Fibroblast of skin of right biceps (primary cell): Measurements from ENCODE around the gene PALD1.

Experiments used
- DNase-seq: peaks from one replicate; pipeline ENCODE4 v3.0.0-alpha.2; 2013

Gene PALD1

DNA sequence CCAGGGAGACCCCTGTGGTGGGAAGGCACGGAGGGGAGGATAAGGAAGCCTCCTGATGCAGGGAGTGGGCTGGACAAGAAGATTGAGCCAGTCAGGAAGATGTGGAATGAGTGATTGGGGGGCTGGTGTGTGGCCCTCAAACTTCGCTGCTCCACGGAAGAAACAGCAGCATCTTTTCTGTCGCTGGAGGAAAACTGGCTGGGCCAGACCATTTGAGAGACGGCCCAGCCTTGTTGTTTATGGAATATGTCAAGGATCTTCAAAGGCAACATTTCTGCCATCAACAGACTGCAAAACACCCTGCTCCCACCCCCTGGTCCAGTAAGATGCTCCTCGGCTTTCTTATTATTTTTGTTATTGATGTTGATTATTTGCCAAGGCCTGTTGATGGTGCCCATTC lies 29.4 kb downstream of the PALD1 start:
- no peak for DNase-seq

DNA sequence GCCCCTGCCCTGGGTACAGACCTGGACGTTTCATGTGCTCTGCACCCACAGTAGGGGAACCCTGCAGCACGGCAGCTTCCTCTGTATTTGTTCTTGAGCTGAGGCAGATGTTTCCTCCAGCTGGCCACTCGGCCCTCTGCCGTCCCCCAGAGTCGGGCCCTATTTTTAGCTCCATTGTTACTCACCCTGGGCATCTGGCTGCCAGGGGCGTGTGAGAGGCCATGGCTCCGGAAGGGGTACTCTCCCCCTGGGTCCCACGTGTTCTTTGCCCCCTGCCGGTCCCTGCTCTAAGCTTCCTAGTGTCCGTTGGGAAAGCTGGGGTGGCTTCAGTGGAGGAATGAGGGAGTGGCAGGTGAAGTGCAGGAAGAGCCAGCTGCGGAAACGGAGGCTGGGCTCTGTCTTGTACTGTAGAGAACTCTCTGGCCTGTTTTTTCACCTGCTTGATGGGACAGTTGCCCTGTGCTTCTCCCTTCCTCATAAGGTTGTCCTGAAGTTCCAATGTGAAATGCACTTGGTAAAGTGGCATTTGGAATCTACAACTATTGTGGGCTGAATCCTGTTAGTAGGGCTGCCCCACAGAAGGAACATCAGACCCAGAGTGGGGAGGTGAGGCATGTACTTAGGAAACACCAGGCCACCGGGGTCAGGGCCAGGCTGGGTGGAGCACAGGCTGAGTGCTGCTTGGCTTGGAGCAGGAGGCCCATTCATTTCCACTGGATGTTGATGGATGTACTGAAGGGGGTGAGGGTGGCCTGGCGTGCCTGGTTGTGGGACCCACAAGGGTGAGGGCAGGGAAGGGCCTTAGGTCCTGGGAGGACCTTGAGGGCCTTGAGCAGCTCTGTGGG lies 30.6 kb downstream of the PALD1 start:
- DNase-seq: no peak

DNA sequence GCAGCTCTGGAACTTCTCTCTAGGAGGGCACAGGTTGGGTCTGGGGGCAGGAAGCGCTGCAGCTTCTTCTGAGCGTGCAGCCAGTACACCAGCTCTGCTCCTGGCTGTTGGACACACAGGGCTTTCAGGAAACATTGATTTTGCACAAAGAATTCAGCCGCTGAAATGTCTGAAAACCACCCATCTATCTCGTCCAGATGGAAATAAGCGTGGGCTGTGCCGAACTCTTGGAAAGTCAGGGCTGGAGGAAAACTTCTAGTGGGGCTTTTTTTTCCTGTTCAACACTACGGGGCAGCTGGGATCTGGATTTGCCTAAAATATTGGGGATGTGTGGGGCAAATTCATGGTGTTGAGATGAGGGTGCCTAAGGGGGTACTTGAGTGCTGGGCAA lies 31.2 kb downstream of the PALD1 start:
- DNase-seq: no peak

DNA sequence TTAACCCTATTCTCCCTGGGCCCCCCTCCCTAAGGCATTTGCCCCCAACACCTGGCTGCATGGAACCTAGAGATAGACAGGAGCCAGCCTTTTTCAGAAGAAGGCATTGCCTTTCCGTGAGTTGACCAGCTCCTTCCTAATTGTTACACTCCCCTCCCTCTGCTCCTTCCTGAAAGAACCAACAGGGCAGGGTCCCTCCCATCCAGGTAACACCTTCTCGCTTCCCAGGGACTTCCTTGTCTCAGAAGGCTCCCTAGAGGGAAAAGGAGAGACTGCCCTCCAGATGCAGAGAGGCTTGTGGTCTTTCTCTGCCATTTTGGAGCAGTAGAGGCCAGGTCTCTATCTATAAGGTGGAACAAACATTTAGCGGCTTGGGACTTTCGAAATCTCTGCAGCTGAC lies 31.9 kb downstream of the PALD1 start:
- no peak for DNase-seq

DNA sequence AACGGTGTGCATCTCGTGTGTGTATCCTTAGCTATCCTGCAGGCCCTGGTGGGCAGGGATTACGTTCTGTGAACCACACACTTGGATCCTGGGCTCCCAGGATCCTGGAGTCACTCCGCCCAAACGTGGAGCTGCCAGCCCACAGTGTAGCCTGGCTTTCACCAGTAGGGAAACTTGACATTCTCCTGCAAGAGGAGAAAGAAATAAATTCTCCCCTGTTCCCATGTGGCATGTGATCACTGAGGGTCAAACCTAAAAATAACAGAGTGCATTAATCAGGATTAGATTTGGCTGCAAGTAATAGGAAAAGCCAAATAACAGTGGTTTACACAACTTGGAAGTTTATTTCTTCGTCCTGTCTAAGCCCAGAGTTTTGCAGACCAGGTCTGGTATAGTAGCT lies 32.3 kb downstream of the PALD1 start:
- no peak for DNase-seq

DNA sequence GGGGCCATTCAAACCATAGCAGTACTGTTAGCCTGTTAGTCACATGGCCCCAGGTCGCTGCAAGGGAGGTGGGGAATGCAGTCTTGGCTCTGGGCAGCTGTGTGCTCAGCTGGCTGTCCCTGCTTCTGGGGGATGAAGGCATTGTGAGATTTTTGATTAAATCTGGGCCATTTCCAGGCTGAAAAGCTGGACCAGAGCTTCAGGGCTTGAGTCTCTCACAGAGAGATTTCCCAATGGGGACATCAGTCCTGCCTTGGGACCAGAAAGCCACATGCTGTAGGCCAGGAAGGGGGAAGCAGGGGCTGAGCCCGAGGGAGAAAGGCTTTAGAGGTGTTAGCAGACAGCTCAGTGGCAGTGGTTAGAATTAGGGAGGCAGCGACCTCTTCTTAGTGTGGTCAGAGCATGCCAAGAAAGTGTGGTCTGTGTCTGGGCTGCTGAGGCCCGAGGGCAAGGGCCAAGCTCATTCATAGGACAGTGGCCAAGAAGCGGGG lies 33.6 kb downstream of the PALD1 start:
- no peak for DNase-seq

DNA sequence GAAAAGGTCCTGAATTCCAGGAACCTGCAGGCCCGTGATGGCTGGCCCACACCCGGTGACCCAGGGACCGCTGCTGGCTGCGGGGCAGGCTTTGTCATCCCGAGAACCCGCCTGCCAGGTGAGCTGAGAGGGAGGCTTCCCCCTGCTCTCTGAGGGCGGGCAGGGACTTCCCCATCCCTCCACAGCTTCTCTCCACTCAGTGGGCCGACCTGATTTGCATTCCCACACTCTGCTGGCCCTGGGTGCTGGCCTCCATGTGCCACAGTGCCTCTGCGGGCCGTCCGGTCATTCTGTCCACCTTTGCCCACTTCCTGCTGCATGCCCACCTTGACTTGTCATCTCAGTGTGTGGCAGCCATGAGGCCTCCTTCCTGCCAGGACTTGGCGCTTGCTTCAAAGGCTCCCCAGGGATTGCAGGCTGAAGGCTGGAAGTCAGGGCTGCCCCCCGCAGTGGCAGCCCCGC lies 35.3 kb downstream of the PALD1 start:
- DNase-seq: no peak

DNA sequence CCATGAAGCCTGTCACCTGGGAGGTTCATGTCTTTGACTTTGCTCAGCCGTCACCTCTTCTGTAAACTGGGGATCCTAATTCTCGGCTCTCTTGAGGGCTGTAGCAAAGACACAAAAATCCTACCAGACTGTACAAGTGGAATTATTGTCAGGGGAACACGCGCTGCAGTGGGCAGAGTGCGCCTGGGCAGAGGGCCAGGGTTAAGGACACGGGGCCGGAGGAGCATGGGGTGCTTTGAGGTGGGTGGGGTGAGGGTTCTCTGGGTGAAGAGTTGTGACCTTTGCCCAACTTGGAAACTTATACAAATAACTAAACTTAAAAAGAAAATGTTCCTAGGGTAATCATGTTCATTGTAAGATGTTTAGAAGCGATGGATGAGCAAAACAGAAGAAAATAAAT lies 36.0 kb downstream of the PALD1 start:
- DNase-seq: no peak

DNA sequence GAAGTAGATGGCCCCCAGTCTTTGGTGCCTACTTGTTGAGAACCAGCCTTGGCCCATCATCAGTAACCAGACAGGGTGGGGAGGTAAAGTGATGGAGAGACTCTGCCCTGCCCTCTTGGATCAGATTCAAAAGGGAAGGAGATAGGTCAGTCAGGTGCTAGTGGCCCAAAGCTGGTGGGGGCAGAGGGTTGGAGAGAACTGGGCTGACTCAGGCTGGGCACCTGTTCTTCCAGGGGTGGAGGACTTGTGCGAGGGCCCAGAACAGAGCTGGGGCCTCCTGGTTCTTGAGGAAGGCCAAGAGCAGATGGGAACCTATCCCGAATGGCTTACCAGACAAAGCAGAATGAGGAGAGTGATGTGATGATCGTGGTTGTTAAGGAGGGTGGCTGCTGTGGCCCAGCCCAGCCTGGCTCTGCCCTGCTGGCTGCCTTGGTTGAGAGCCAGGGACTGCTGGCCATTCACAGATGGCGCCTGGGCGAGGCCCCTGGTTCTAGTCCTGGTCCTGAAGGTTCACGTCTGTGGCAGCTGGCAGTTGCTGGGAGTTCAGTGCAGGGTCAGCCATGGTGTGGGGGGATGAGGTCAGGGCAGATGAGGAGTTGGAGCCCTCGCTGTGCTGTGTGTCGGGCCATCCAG lies 36.6 kb downstream of the PALD1 start:
- no peak for DNase-seq

DNA sequence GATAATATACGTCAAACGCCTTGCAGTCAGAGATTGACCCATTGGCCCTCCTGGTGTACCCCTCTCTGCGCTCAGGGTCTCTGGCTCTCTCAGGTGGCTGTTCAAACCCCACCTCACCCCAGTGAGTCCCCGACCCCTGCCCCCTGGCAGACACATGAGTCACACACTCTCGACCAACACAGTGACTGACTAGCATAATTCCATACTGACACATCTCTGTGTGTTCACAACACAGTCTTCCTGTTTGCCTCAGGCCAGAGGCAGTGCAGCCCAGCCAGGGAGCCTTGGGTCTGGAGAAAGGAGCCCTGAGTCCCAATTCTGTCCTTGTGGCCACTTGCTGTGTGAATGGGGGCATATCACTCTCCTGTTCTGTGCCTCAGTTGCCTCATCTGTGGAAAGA lies 40.1 kb downstream of the PALD1 start:
- DNase-seq: peak; percentile 49

DNA sequence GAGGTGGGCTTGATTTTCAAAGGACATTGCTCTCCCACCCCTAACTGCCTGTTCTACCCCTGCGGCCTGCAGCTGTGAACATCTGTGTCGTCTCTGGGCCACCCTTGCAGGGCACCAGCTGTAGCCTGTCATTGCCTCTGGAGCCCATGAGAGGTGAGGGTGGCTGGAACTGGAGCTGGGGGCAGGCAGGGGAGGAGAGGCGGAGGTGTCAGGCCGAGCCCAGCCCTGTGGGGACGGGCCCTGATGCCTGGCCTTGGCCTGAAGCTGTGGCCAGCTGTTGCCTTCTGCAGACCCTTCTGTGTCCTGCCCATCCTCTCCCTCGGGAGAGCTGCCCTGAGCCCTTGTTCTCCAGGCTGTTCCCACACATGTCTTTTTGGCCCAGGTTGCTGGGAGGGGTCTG lies 44.5 kb downstream of the PALD1 start:
- no peak for DNase-seq

DNA sequence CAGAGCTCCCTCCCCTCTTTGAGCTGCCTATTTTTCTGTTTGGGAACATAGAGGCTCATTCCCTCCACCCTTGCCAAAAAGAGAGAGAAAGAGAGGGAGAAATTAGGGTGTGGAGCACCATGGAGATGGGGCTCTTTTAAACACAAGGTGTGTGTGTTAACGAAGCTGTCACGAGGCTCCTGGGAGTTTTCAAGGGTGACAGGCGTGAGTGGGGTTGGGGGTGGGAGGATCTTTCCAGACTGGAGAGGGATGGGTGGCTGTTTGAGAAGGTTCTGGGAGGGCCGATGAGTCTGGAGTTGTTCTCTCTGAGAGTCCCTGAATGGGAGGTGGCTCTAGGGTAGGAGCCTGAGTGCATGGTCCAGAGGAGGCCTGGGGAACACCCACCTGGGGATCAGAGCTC lies 45.0 kb downstream of the PALD1 start:
- no peak for DNase-seq

DNA sequence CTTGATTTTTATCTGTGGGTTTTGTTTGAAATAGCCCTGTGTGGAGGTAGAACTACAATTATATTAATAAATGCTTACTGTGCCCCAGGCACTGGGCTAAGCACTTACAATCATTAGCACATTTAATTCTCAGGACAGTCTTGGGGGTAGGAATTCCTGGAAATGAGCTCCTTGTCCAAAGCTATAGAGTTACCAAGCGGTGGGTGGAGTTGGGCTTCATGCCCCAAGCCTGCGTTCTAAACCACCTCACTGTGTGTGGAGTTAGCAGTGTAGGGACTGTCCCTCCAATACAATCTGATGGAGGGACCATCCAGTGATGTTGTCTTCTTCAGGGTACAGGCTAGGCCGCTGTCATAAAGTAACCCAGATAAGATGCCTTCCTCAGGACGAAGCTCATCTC lies 49.7 kb downstream of the PALD1 start:
- no peak for DNase-seq

DNA sequence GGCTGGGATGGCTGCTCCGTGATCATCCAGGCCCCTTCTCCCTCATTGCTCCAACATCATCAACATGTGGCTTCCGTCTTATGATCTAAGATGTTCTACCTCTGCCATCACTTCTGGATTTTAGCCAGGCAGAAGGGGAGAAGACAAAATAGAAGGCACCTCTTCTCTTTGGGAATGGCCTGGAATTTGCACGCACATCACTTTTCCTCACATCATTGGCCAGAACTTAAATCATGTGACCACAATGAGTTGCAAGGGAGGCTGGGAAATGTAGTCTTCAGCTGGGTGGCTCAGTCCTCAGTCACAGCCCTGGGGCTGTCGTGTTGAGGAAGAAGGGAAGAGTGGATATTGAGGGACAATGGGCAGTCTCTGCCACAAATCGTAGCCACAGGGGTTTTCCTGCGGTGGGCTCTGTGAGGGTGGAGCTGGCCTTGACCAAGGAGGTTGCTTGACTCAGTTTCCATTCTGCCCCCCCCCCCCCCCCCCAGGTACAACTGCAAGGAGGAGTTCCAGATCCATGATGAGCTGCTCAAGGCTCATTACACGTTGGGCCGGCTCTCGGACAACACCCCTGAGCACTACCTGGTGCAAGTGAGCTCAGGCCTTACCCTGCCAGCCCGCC lies 50.3 kb downstream of the PALD1 start:
- peak; percentile 61 for DNase-seq

DNA sequence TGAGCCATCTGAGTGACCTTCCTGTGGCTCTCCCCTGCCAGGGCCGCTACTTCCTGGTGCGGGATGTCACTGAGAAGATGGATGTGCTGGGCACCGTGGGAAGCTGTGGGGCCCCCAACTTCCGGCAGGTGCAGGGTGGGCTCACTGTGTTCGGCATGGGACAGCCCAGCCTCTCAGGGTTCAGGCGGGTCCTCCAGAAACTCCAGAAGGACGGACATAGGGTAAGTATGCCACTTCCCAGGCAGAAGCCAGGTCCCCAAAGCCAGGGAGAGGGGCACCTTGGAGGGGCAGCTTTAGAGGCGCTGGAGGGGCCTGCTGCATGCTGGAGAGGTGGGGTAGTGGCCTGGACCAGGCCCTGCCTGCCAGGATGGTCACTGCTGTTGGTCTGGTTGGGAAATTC lies 51.3 kb downstream of the PALD1 start:
- no peak for DNase-seq

DNA sequence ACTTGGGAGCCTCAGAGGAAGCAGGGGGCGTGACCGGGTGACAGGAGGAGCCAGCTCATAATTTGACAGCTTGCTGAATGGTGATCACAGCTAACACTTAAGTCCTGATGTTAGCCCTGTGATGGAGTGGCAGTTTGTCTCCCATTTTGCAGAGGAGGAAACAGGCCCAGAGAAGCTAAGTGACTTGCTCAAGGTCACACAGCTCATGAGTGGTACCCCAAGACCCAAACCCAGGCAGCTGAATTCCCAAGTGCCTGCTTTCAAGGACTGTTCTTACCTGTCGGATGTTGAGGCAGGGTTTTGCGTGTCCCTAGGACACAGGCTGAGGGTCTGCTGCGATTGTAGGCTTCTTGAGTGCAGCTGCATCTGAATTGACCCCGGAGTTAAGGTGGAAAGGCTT lies 51.7 kb downstream of the PALD1 start:
- no peak for DNase-seq

DNA sequence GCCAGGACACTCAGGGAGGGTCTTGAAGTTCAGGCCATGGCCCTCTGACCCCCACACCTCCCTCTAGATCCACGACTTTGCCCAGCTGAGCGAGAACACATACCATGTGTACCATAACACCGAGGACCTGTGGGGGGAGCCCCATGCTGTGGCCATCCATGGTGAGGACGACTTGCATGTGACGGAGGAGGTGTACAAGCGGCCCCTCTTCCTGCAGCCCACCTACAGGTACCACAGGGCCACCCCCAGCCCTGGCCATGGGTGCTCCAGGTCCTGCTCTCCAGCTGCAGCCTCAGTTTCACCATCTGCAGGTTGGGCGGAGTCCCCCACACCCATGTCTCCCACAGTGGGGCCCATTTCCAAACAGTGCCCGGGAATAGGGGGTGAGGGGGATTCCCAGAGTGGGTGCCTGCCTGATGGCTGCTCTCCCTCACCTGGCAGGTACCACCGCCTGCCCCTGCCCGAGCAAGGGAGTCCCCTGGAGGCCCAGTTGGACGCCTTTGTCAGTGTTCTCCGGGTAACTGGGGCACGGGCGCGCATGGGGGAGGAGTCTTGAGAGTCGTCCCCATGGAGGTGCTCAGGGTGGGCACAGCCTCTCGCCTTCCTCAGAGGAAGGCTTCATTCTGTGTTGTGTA lies 54.1 kb downstream of the PALD1 start:
- DNase-seq: no peak

DNA sequence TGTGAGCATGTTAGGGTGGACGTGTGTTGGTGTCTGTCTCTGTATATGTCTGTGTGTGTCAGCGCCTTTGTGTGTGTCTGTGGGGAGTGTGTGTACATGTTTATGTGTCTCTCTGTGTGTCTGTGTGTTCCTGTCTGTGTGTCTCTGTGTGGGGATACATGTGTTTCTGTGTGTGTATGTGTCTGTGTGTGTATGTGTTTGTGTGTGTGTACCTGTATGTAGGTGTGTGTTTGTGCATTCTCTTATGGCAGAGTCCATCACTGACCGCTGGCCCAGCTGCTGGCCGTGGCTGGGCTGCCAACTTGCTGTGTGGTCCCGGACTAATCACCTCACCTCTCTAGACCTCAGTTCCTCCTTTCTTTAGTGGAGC lies 54.6 kb downstream of the PALD1 start:
- DNase-seq: no peak

DNA sequence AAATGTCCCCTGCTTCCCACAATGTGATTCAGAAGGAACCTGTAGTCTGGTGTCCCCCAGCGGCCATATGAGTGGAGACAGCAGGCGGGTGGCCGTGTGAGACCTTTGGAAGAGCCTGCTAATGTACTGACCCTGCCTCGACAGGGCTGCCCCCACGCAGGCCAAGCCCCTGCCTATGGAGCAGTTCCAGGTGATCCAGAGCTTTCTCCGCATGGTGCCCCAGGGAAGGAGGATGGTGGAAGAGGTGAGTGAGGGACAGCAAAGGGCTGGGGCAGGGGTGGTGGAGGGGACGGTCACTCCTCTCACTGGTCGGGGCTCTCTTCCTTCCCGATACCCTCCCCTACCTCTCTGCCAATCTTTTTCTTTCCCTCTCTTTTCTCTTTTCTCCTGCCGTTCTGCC lies 55.7 kb downstream of the PALD1 start:
- DNase-seq: no peak

DNA sequence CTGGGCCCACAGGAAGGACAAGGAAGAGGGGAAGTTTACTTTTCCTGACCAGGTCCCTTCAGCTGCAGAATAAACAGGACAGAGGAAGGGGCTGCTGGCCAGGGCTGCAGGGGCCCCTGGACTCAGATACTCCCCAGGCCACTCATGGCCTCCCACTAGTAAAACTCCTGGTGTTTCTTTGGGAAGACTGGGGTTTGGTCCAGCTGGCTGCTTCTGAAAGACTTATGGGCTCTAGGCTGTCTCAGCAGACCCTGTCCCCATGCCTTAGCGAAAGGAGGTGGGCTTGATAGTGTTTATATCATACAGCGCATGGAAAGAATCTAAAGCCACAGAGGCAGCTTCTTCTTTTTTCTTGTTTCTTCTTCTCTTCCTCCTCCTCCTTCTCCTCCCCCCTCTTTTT lies 56.4 kb downstream of the PALD1 start:
- no peak for DNase-seq

DNA sequence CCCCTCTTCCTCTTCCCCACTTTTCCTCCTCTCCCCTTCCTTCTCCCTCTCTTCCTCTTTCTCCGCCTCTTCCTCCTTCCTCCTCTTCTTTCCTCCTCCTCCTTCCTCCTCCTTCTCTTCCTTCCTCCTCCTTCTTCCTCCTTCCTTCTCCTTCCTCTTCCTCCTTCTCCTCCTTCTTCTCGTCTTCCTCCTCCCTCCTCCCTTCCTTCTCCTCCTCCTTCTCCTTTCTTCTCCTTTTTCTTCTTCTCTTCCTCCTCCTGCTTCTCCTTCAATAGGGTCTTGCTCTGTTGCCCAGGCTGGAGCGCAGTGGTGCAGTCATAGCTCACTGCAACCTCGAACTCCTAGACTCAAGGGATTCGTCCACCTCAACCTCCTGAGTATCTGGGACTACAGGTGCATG lies 56.9 kb downstream of the PALD1 start:
- no peak for DNase-seq

DNA sequence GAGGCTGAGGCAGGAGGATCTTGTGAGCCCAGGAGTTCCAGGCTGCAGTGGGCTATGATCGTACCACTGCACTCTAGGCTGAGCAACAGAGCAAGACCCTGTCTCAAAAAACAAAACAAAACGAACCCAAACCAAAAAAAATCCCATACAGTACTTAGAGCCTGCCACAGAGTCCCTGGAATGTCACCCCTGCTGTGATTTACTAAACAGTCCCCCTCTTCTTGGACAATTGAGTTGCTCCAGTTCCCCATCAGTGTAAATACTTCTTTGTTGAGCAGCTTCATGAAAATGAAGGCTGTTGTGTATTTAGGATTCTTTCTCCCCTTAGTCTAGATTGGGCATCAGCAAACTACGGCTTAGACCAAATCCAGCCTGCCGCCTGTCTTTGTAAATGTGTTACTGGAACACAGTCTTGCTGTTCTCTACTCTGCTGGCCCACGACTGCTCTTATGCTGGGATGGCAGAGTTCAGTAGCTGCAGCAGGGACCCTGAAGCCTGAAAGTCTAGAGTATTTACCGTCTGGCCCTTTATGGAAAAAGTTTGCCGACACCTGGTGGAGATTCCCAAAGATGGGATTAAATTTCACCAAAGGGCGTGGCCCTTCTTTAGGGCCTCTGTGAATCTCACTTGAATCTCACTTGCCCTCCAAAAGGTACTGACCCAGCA lies 57.8 kb downstream of the PALD1 start:
- DNase-seq: no peak
